HG03108 (cell line): ENCODE data around the gene KCNC3.

Experiments used
- ATAC-seq: cut with Tn5 transposase; IDR thresholded peaks from one replicate; pipeline ENCODE4 v1.9.1; 2021; ENCODE audit warnings: moderate library complexity; ENCODE audit not compliant: unreplicated experiment

The KCNC3 gene

GRCh38 chr19:50312967-50313811 lies 16.0 kb downstream of the KCNC3 start:
- no peak for ATAC-seq

- ATAC-seq = no peak
Measured at GRCh38 chr19:50311723-50312635, 17.2 kb downstream of the KCNC3 start.

GRCh38 chr19:50310759-50311465 lies 18.3 kb downstream of the KCNC3 start:
- no peak for ATAC-seq

GRCh38 chr19:50309396-50310125 lies 19.6 kb downstream of the KCNC3 start:
- ATAC-seq = no peak

GRCh38 chr19:50308991-50309390 lies 20.2 kb downstream of the KCNC3 start:
- ATAC-seq = no peak

DNA sequence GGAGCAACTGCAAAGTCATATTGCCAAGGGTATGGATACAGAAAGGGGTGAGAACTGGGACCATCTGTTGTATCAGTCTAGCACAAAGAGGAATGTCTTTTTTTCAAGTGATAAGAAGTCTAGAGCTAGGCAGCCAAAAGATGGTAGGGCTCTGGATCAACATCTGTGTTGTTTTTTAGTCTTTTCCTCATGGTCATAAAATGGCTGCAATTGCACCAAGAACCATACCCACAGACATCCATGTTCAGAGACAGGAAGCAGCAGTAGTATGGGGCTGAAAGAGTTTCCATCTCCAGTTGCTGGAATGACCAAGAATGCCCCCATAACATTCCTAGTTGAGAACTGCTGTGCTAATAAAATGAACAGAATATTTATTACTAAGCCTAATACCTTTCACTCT lies 25.6 kb downstream of the KCNC3 start:
- no peak for ATAC-seq

DNA sequence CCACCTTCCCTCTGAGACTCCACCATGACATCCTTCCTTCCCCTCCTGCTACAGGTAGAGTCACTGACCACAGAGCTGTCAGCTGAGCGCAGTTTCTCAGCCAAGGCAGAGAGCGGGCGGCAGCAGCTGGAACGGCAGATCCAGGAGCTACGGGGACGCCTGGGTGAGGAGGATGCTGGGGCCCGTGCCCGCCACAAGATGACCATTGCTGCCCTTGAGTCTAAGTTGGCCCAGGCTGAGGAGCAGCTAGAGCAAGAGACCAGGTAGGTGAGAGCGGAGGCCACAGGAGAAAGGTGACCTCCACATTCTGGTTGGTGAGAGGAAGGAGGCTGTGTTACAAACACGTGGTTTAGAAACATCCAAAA lies 27.6 kb downstream of the KCNC3 start:
- ATAC-seq = no peak

DNA sequence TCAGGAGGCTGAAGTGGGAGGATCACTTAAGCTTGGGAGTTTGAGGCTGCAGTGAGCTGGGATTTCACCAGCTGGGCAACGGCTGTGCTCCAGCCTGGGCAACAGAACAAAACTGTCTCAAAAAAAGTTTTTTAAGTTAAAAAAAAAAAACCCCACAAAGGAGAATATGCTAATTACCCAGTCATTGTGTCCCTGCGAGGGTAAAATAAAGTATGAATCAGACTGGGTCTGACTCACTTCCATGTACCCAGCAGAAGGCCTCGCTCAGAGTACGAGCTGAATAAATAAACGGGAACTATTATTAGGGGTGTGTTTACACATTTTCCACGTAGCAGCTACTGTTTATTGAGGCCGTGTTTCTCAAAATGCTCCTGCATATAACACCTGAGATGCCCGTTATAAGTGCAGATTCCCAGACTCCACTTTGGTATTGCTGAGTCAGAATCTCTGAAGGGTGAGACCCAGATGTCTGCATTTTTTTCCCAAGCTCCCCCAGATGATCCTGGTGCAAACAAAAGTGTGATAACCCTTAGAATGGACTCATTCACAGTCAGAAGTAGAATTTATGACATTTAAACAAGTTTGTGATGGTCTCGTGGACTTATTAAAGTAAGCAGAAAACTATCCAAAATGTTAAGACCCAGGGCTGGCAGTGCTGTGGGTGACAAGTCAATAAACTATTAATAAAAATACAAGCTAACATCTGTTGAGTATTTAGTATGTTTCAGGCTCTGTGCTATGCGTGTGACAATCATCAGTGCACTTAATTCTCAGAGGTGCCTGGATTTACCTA lies 28.2 kb downstream of the KCNC3 start:
- ATAC-seq = no peak

DNA sequence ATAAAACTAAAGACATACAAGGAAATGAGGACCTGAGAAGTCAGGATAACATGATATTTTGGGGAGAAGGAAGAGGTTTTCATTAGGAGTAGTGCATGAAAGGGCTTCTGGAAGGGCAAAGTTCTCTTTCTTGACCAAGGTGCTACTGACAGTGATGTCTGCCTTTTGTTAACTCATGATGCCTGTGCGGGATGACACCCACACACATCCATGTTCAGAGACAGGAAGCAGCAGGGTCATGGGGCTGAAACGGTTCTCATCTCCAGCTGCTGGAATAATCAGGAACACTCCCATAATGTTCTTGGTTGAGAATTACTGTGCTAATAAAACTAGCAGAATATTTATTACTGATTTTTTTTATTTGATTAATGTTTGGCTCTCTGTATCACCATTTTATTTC lies 29.1 kb downstream of the KCNC3 start:
- ATAC-seq = no peak

- no peak for ATAC-seq
Measured at GRCh38 chr19:50293263-50294004, 35.7 kb downstream of the KCNC3 start.

- no peak for ATAC-seq
Measured at GRCh38 chr19:50292216-50292827, 36.9 kb downstream of the KCNC3 start.

GRCh38 chr19:50290775-50291174 lies 38.4 kb downstream of the KCNC3 start:
- no peak for ATAC-seq

- no peak for ATAC-seq
Measured at GRCh38 chr19:50290011-50290410, 39.2 kb downstream of the KCNC3 start.

DNA sequence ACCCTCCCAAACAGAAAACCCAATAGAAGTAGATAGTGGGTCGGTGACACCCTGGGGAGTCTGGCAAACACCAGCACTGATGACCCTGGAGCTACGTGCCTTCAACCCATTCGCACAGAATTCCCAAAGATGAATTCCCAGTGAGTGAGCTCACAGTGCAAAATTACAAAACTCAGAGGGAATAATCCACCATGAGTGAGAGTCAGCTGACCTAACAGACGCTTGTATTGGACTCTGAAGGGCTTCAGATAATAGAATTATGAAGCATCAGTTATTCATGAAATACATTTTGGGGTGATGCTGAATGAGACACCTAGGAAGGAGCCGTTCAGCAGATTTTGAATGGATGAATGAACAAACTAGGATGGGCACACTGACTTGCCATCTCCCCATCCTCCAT lies 40.2 kb downstream of the KCNC3 start:
- no peak for ATAC-seq

GRCh38 chr19:50287331-50287730 lies 41.8 kb downstream of the KCNC3 start:
- no peak for ATAC-seq

GRCh38 chr19:50286443-50286842 lies 42.7 kb downstream of the KCNC3 start:
- ATAC-seq = no peak

DNA sequence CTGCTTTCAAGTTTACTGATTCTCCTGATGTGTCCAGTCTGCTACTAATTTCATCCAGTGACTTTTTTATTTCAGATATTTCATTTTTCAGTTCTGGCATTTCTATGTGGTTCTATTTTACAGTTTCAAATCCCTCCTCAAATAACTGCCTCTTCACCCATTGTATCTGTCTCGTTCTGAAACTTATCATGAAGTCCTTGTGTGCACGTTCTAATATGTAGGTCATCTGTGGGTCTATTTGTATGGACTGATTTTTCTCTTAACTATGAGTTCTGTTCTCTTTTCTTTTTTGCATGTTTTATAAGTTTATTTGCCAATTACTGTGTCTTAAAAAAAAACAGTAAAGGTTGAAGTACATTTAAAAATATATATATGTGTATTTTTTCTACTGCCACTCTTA lies 43.3 kb downstream of the KCNC3 start:
- no peak for ATAC-seq

GRCh38 chr19:50281491-50281890 lies 47.7 kb downstream of the KCNC3 start:
- no peak for ATAC-seq

GRCh38 chr19:50280983-50281382 lies 48.2 kb downstream of the KCNC3 start:
- no peak for ATAC-seq
